Measurements from ENCODE around the gene NRTN. TPM values are rescaled to one million over a fixed set of nuclear protein-coding genes. Genes with fewer than 3 reads are reported as not detected.

NRTN gene
- total RNA-seq, 2 experiments from 2014 or later = 0.49 to 3.2 TPM

- TF ChIP-seq EZH2phosphoT487 (IDR thresholded peaks at IDR 0.05; ENCODE audit: borderline replicate concordance, low read depth, low read length) = no peak
- no peak for TF ChIP-seq CTCF (conservative IDR thresholded peaks at IDR 0.05; ENCODE audit: low read length)
- H3K4me3 ChIP-seq (ENCODE audit: low read depth, low read length, poor library complexity, severe bottlenecking) = no peak overlapping the region
- intact Hi-C loops (cut with micrococcal nuclease; ENCODE audit: unreplicated experiment) = loop anchor here (10.0 kb wide), 1 partner anchor 175 kb away; the partner anchor contains the start of genes SAFB and SAFB2
- H3K9me3 ChIP-seq (ENCODE audit: low read length) = no peaks in the 10 kb centered on the region
- H3K9me2 ChIP-seq (ENCODE audit: insufficient read depth, low read length) = no peaks in the 10 kb centered on the region
- CTCF ChIA-PET (ENCODE audit: unreplicated experiment) = interaction anchor here (0.6 to 0.7 kb wide), 2 partner anchors 81 to 189 kb away, joined by 3 to 17 read pairs; no protein-coding TSS in a partner anchor
- BruUV-seq (replicated peaks) = no TSS peak
- H4K20me1 ChIP-seq (ENCODE audit: insufficient read depth, low read length) = no peaks in the 10 kb centered on the region
- no peak overlapping the region for H3K4me2 ChIP-seq (ENCODE audit: low read length)
- POLR2A ChIA-PET = interaction anchor here (0.5 kb wide), 1 partner anchor 28 kb away, joined by 3 read pairs; no protein-coding TSS in a partner anchor
- no peak for DNase-seq (ENCODE audit: low spot score)
- peaks cover 10% of the 10 kb centered on the region for H3K4me1 ChIP-seq (ENCODE audit: insufficient read depth, low read length, poor library complexity, severe bottlenecking)
- no peak overlapping the region for H3K27ac ChIP-seq (ENCODE audit: low read depth, low read length, poor library complexity, severe bottlenecking)
- H3K79me2 ChIP-seq (ENCODE audit: insufficient read depth, low read depth, low read length) = no peaks in the 10 kb centered on the region
- no peak overlapping the region for H2AFZ ChIP-seq (ENCODE audit: low read length)
- H3K36me3 ChIP-seq (ENCODE audit: insufficient read depth, low read length) = no peaks in the 10 kb centered on the region
Measured at GRCh38 chr19:5799247-5800241, 5.3 kb upstream of the NRTN start.

GRCh38 chr19:5800361-5801270, 4.3 kb upstream of the NRTN start:
- no peak overlapping the region for H3K4me2 ChIP-seq (ENCODE audit: low read length)
- DNase-seq (ENCODE audit: low spot score) = no peak
- no peaks in the 10 kb centered on the region for H3K79me2 ChIP-seq (ENCODE audit: insufficient read depth, low read depth, low read length)
- H3K36me3 ChIP-seq (ENCODE audit: insufficient read depth, low read length) = no peaks in the 10 kb centered on the region
- no peaks in the 10 kb centered on the region for H4K20me1 ChIP-seq (ENCODE audit: insufficient read depth, low read length)
- TF ChIP-seq CTCF (conservative IDR thresholded peaks at IDR 0.05; ENCODE audit: low read length) = no peak
- TF ChIP-seq EZH2phosphoT487 (IDR thresholded peaks at IDR 0.05; ENCODE audit: borderline replicate concordance, low read depth, low read length) = no peak
- BruUV-seq (replicated peaks) = no TSS peak
- intact Hi-C loops (cut with micrococcal nuclease; ENCODE audit: unreplicated experiment) = no loop called here
- peaks cover 15% of the 10 kb centered on the region for H3K4me1 ChIP-seq (ENCODE audit: insufficient read depth, low read length, poor library complexity, severe bottlenecking)
- H3K27ac ChIP-seq (ENCODE audit: low read depth, low read length, poor library complexity, severe bottlenecking) = no peak overlapping the region
- POLR2A ChIA-PET = interaction anchor here (0.5 kb wide), 1 partner anchor 29 kb away, joined by 3 read pairs; no protein-coding TSS in a partner anchor
- CTCF ChIA-PET (ENCODE audit: unreplicated experiment) = interaction anchor here (0.6 kb wide), 1 partner anchor 216 kb away, joined by 3 read pairs; no protein-coding TSS in a partner anchor
- H3K4me3 ChIP-seq (ENCODE audit: low read depth, low read length, poor library complexity, severe bottlenecking) = no peak overlapping the region
- no peaks in the 10 kb centered on the region for H3K9me2 ChIP-seq (ENCODE audit: insufficient read depth, low read length)
- H3K9me3 ChIP-seq (ENCODE audit: low read length) = no peaks in the 10 kb centered on the region
- no peak overlapping the region for H2AFZ ChIP-seq (ENCODE audit: low read length)
